Measurements from ENCODE around the gene HHATL. TPM values are rescaled to one million over a fixed set of nuclear protein-coding genes. Genes with fewer than 3 reads are reported as not detected.

HHATL gene
- total RNA-seq, 1 experiment from 2014 or later = not detected

- no peaks in the 10 kb centered on the region for H3K9me3 ChIP-seq
Measured at GRCh38 chr3:42683875-42684598, 18.6 kb downstream of the HHATL start.

GRCh38 chr3:42682301-42683070 lies 20.1 kb downstream of the HHATL start:
- H3K27me3 ChIP-seq = no peaks in the 10 kb centered on the region
- no peak overlapping the region for H3K4me3 ChIP-seq
- H3K9me3 ChIP-seq = no peaks in the 10 kb centered on the region
- H3K36me3 ChIP-seq = no peaks in the 10 kb centered on the region
- no peak for DNase-seq

More at GRCh38 chr3:42683875-42684598, 18.6 kb downstream of the HHATL start:
- DNase-seq = peak; percentile 74
- no peaks in the 10 kb centered on the region for H3K36me3 ChIP-seq
- no peaks in the 10 kb centered on the region for H3K27me3 ChIP-seq
- H3K4me3 ChIP-seq = no peak overlapping the region

GRCh38 chr3:42681361-42682038 lies 21.1 kb downstream of the HHATL start:
- Histone ChIP-seq H3K4me3 (no peak overlapping the region), H3K27me3 (no peaks in the 10 kb centered on the region), H3K36me3 (no peaks in the 10 kb centered on the region), H3K9me3 (no peaks in the 10 kb centered on the region)
- no peak for DNase-seq

- no peak for DNase-seq
- Histone ChIP-seq H3K36me3 (no peaks in the 10 kb centered on the region), H3K4me3 (no peak overlapping the region), H3K9me3 (no peaks in the 10 kb centered on the region), H3K27me3 (no peaks in the 10 kb centered on the region)
Measured at GRCh38 chr3:42680806-42681205, 21.8 kb downstream of the HHATL start.

DNA sequence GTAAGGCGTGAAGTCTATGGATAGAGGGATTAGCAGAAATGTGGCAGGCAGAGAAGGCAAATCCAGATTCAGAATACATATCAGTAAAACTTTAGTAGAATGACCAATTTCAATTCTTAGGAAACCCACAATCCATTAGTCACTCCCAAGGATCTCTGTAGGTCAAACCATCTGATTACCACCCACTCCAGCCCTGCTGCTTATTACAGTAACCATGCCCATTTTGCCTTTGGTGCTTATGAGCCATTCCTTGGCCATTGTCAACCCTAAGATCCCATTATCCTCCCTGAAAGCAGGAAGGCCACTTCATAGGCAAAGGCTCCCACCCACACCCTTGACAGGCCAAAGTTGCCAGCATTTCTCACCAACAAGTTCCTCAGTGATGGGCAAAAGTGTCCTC lies 22.3 kb downstream of the HHATL start:
- no peaks in the 10 kb centered on the region for H3K36me3 ChIP-seq
- DNase-seq = no peak
- no peaks in the 10 kb centered on the region for H3K9me3 ChIP-seq
- H3K4me3 ChIP-seq = no peak overlapping the region
- H3K27me3 ChIP-seq = no peaks in the 10 kb centered on the region

GRCh38 chr3:42678447-42678846 lies 24.2 kb downstream of the HHATL start:
- Histone ChIP-seq H3K4me3 (no peak overlapping the region), H3K36me3 (no peaks in the 10 kb centered on the region), H3K27me3 (no peaks in the 10 kb centered on the region), H3K9me3 (no peaks in the 10 kb centered on the region)
- DNase-seq = no peak

DNA sequence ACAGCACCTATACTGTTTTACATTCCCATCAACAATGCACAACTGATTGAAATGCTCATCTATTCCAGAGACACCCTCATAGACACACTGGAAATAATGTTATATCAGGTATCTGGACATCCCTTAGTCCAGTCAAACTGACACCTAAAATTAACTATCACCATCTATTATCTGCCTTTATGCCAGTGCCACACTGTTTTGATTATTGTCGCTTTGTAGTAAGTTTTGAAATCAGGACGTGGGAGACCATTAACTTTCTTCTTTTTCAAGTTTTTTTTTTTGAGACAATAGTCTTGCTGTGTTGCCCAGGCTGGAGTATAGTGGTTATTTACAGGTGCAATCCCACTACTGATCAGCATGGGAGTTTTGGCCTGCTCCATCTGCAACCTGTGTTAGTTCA lies 26.7 kb downstream of the HHATL start:
- Histone ChIP-seq H3K9me3 (no peaks in the 10 kb centered on the region), H3K27me3 (no peaks in the 10 kb centered on the region), H3K4me3 (no peak overlapping the region), H3K36me3 (no peaks in the 10 kb centered on the region)
- DNase-seq = no peak

DNA sequence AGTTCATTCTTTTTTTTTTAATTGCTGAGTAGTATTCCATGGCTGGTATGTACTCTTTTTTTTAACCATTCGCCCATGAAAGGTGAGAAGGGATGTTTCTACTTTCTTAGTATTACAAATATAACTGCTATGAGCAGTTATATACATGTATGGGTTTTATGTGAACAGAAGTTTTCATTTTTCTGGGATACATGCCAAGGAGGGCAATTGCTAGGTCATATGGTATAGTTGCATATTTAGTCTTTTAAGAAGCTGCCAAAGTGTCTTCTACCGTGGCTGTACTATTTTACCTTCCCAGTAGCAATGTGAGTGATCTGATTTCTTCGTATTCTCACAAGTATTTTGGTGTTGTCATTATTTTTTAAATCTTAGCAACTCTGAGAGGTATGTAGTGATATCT lies 28.5 kb downstream of the HHATL start:
- Histone ChIP-seq H3K4me3 (no peak overlapping the region), H3K27me3 (no peaks in the 10 kb centered on the region), H3K9me3 (no peaks in the 10 kb centered on the region), H3K36me3 (no peaks in the 10 kb centered on the region)
- DNase-seq = no peak

DNA sequence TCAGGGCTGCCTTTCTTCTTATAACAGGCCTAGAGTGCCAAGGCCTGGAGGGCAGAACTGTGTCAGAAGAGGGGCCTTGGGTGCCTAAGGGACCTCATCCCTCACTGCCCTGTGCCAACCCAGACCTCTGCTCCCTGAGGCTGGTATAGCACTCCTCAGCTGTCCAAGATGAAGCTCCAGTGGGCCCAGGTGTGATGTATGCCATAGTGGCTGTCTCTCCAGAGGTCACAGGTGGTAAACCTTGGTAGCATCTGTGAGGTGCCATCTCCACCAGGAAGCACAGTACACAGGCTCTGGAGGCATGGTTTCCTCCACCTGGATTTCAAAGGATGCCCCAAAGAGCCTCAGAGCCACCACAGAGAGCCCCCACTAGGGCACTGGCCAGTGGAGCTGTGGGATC lies 29.5 kb downstream of the HHATL start:
- H3K9me3 ChIP-seq = no peaks in the 10 kb centered on the region
- no peaks in the 10 kb centered on the region for H3K36me3 ChIP-seq
- no peak for DNase-seq
- H3K4me3 ChIP-seq = no peak overlapping the region
- H3K27me3 ChIP-seq = no peaks in the 10 kb centered on the region

DNA sequence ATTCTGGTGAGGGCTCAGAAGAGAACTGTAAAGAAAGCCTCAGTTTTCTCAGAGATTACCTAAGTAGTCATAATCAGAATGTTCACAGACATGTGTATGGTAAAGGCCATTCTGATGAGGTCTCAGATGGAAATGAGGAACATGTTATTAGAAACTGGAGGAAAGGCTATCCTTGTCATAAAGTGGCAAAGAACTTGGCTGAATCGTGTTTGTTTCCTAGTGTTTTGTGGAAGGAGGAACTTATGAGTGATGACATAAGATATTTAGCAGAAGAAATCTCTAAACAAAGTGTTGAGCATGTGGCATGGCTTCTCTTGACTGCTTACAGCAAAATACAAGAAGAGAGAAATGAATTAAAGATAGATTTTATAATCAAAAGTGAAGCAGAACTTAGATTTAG lies 30.1 kb downstream of the HHATL start:
- no peak for DNase-seq
- Histone ChIP-seq H3K9me3 (no peaks in the 10 kb centered on the region), H3K4me3 (no peak overlapping the region), H3K27me3 (no peaks in the 10 kb centered on the region), H3K36me3 (no peaks in the 10 kb centered on the region)

DNA sequence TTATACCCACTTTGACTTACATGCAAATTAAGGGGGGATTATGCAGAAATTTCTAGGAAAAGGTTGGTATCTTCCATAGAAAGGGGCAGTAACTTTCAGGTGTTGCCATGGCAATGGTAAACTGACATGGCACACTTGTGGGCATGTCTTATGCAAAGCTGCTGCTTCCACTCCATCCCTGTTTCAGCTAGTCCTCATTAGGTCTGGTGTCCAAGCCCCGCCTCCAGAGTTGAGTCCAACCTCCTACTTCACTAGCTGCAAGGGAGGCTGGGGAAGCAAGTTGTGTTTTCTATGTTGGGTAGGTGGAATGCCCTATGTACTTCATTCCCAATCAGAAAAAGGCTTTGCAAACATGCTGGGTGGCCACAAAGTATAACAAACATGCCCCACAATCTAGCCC lies 31.9 kb downstream of the HHATL start:
- Histone ChIP-seq H3K9me3 (no peaks in the 10 kb centered on the region), H3K4me3 (no peak overlapping the region), H3K27me3 (no peaks in the 10 kb centered on the region), H3K36me3 (no peaks in the 10 kb centered on the region)
- DNase-seq = no peak

DNA sequence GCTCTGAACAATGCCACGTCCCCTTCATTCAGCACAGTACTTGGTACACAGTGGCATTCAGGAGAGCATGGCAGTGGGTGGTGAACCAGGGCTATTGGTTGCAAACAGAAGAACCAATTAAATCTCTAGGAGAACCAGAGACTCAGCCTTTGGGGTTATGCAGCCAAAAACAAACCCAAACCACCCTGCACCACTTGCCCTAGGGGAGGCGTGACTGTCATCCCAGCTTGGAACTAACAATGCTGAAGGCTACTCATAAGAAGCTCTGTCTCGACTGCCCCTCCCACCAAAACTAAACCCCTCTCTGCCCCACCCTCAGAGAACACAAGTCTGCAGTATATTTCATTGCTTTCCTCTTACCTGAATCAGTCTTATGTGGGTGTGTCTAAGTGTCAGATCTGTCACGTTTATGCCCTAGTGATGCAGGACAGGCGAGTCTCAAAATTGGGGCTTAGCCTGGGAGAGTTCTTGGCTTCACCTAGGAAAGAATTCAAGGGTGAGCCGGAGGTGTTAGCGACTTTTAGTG lies 32.5 kb downstream of the HHATL start:
- Histone ChIP-seq H3K9me3 (no peaks in the 10 kb centered on the region), H3K27me3 (no peaks in the 10 kb centered on the region), H3K4me3 (no peak overlapping the region), H3K36me3 (no peaks in the 10 kb centered on the region)
- no peak for DNase-seq

DNA sequence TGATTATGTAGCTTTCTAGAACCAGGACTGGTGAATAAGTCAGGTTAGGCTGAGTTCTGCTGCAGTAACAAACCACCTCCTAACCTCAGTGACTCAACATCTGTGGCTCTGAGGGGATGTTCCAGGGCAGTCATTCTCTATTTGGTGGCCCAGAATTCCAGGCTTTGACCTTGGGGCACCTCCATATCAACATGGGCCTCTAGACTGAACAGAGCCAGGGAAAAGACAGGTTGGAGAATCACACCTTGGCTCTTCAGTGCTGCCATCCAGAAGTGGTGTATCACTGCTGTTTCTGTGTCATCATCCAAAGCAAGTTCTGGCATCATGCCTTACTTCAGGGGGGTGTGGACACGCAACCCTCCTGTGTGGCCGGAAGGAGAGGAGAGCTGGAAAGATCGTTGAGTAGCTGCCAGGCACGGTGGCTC lies 33.8 kb downstream of the HHATL start:
- Histone ChIP-seq H3K9me3 (no peaks in the 10 kb centered on the region), H3K4me3 (no peak overlapping the region), H3K36me3 (no peaks in the 10 kb centered on the region), H3K27me3 (no peaks in the 10 kb centered on the region)
- DNase-seq = no peak

DNA sequence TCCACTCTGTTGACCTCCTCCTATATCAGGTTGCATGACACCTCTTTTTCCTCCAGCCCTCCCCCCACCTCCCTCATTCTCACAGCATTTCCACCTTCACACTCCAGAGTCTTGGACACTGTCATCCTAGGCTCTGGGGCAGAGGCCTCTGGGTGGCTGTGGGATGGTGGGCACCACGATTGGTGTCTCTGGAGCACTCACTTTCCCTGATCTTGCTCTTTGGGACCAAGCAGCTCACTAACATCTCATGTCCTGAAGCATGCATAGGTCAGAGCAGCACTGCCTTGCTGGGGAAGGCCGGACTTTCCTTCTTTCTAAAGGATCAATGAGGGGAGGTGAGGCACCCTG lies 34.2 kb downstream of the HHATL start:
- DNase-seq = no peak
- Histone ChIP-seq H3K36me3 (no peaks in the 10 kb centered on the region), H3K4me3 (no peak overlapping the region), H3K27me3 (no peaks in the 10 kb centered on the region), H3K9me3 (no peaks in the 10 kb centered on the region)

- DNase-seq = no peak
- Histone ChIP-seq H3K4me3 (no peak overlapping the region), H3K27me3 (no peaks in the 10 kb centered on the region), H3K36me3 (no peaks in the 10 kb centered on the region), H3K9me3 (no peaks in the 10 kb centered on the region)
Measured at GRCh38 chr3:42667523-42668412, 34.8 kb downstream of the HHATL start.

DNA sequence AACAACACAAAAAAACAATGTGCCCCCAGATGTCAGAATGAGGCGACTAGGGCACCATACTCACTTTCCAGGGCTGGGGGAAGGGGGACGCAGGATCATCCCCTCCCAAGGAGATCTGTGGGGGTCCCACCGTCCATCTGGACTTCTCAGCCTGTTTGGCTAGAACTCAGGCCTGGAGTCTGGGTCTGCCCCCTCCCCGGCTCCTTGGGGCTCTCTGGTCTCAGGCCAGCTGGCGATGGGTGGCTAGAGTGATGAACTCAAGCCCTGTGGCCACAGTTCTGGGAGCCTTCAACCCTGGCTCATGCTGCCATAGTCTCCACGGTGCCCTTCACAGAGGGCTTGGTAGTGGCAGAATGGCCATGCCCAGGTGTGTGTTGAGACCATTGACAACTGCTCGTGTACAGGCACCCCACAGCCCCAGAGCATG lies 35.5 kb downstream of the HHATL start:
- H3K27me3 ChIP-seq = no peaks in the 10 kb centered on the region
- H3K36me3 ChIP-seq = no peaks in the 10 kb centered on the region
- no peak for DNase-seq

More for the DNA sequence above, 35.5 kb downstream of the HHATL start:
- Histone ChIP-seq H3K4me3 (no peak overlapping the region), H3K9me3 (no peaks in the 10 kb centered on the region)
